Gastrocnemius medialis (tissue), 4 donors: ENCODE data around the gene UBP1.

ENCODE experiments used
- CTCF ChIP-seq, 5 experiments: fragments of 450-650 bp in 3 of 5; fragments of 200-600 bp in 2 of 5; sonication (generic) in 2 of 5; IDR thresholded peaks in 4 of 5; conservative IDR thresholded peaks in 1 of 5; 1 replicate in 4 of 5; 2 replicates in 1 of 5; pipeline ENCODE4 v1.5.1; 2016 to 2019; ENCODE audit warnings: antibody characterized with exemption in 5 of 5, mild to moderate bottlenecking in 3 of 5, moderate library complexity in 3 of 5
- POLR2A ChIP-seq, 2 donors: fragments of 450-650 bp; IDR thresholded peaks; one replicate each; pipeline ENCODE4 v1.6.1; 2017; ENCODE audit warnings: antibody characterized with exemption in 2 of 2, mild to moderate bottlenecking in 2 of 2, moderate library complexity in 2 of 2

- no peak for TF ChIP-seq CTCF (IDR thresholded peaks at IDR 0.05 in 4 of 5, conservative IDR thresholded peaks at IDR 0.05 in 1 of 5)
- TF ChIP-seq POLR2A (IDR thresholded peaks at IDR 0.05) = no peak
Observed at GRCh38 chr3:33473813-33474212, 33.6 kb upstream of the UBP1 start.
